ENCODE data around the gene ZNF672. TPM values are rescaled to one million over a fixed set of nuclear protein-coding genes. Genes with fewer than 3 reads are reported as not detected.
"Not testable (repeated sequence)": the region's sequence is repeated elsewhere in the genome, so short reads cannot be mapped to it uniquely, and the experiment has no call there.

The ZNF672 gene
- total RNA-seq, 2 experiments from 2014 or later: 39.5 to 49.4 TPM

DNA sequence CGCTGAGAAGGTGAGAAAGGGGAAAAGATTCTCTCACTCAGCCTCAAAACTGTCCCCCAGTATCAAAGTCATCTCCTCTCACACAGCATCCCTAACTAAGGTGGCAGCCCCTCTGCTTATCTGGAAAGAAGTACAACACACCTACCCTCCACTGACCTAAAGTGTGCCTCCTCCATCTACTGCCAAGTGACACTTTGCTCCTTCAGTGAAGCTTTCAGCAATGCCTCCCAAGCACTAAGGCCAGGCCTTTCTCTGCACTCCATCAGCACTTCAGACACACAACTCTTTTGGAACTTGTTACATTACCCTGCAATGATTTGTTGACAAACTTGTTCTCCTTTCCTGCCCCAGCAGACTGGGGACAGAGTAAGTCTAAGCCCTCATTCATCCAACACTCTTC lies 13.7 kb upstream of the ZNF672 start:
- peak overlapping the region; percentile 99 for H3K27ac Mint-ChIP-seq
- CTCF ChIA-PET: interaction anchor here (0.5 kb wide), 1 partner anchor 35 kb away, joined by 3 read pairs; no protein-coding TSS in a partner anchor

DNA sequence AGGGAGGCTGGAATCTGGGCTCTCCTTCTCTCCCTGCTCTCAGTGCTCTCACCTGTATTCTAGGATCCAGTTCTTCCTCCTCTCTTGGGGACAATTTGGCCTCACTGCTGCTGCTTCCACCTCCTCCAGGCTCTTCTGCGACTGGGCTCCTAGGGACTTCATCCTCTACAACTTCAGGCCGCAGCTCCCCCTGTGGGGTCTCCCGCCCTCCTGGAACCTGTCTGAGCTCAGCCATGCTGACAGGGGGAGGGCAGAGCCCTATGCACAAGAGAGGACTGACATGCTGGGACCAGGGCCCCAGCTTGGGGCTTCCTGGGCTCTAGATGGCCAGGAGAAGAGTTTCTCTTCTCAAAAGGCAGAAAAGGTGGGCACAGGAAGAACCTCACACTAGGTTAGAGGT lies 13.3 kb upstream of the ZNF672 start:
- Mint-ChIP-seq H3K36me3 (ENCODE audit: low read depth) (peaks cover 26% of the 10 kb centered on the region), H3K4me1 (peaks cover 66% of the 10 kb centered on the region), H3K27me3 (no peaks in the 10 kb centered on the region), H3K27ac (peak overlapping the region; percentile 99), H3K4me3 (peak overlapping the region; percentile 85), H3K9me3 (ENCODE audit: low read depth) (no peaks in the 10 kb centered on the region)
- DNase-seq (no peak), ATAC-seq (no peak)
- CTCF ChIA-PET: interaction anchor here (0.5 to 4.5 kb wide), 3 partner anchors 13 to 87 kb away, joined by 3 to 56 read pairs (median 4); partner anchors contain the start of gene ZNF672
- intact Hi-C loops (cut with DNase I, micrococcal nuclease): loop anchor here in 1 of 2 experiments (5.0 kb wide), 1 partner anchor 887 kb away; no protein-coding TSS in a partner anchor
- POLR2A ChIA-PET: interaction anchor here (0.6 to 3.7 kb wide), 3 partner anchors 13 to 303 kb away, joined by 3 to 29 read pairs (median 5); partner anchors contain the start of gene ZNF672

More for the DNA sequence above, 13.7 kb upstream of the ZNF672 start:
- ATAC-seq (no peak), DNase-seq (no peak)
- Mint-ChIP-seq H3K4me1 (peaks cover 70% of the 10 kb centered on the region), H3K27me3 (no peaks in the 10 kb centered on the region), H3K36me3 (ENCODE audit: low read depth) (peaks cover 26% of the 10 kb centered on the region), H3K9me3 (ENCODE audit: low read depth) (no peaks in the 10 kb centered on the region), H3K4me3 (peak overlapping the region; percentile 85)
- intact Hi-C loops (cut with DNase I, micrococcal nuclease): loop anchor here in 1 of 2 experiments (5.0 kb wide), 1 partner anchor 887 kb away; no protein-coding TSS in a partner anchor
- POLR2A ChIA-PET: interaction anchor here (3.7 kb wide), 1 partner anchor 14 kb away, joined by 29 read pairs; the partner anchor contains the start of gene ZNF672

DNA sequence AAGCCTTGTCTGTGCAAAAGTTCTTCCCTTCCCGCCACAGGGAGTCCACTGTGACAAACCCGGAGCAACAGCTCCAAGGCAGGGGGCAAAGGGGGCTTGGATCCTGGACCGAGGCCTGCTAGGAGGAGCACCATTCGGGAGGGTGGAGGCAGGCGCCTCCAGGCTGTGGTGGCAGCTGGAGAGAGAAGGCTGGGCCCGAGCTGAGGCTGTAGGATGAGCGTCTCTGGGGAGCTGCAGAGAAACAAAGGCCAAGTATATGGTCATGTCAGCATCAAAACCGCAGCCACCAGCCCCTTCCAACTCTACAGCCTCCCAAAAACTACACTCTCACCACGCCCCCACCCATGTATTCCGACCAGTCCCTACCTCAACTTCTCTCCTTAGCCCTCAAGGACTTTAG lies 12.9 kb upstream of the ZNF672 start:
- peak overlapping the region; percentile 85 for H3K4me3 Mint-ChIP-seq
- peaks cover 23% of the 10 kb centered on the region for H3K36me3 Mint-ChIP-seq (ENCODE audit: low read depth)
- peaks cover 63% of the 10 kb centered on the region for H3K4me1 Mint-ChIP-seq
- no peaks in the 10 kb centered on the region for H3K9me3 Mint-ChIP-seq (ENCODE audit: low read depth)
- DNase-seq (no peak), ATAC-seq (no peak)
- H3K27ac Mint-ChIP-seq: peak overlapping the region; percentile 99
- ChIA-PET POLR2A (interaction anchor here (0.6 to 3.7 kb wide), 4 partner anchors 13 to 303 kb away, joined by 3 to 29 read pairs (median 8); partner anchors contain the start of genes ZNF672 and ZNF692), CTCF (interaction anchor here (0.8 to 4.5 kb wide), 4 partner anchors 9 to 87 kb away, joined by 3 to 56 read pairs (median 4); partner anchors contain the start of gene ZNF672)
- intact Hi-C loops (cut with DNase I, micrococcal nuclease): no loop called here
- no peaks in the 10 kb centered on the region for H3K27me3 Mint-ChIP-seq

DNA sequence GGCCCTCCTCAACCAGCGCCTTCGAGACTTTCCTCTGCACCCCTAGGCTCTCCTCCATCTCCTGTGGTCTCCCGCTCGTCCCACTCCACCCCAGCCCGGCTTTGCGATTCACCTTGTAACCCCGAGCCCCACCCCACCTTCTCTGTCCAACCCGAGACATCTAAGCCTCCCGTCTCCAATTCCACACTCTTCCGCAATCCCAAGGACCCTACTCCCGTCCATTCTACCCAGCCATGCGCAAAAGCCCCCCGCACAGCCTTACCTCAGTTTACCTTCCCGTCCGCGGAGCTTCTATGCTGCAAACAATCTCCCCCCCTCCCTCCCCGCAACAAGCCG lies 12.5 kb upstream of the ZNF672 start:
- Mint-ChIP-seq H3K4me1 (peaks cover 59% of the 10 kb centered on the region), H3K4me3 (peak overlapping the region; percentile 85), H3K9me3 (ENCODE audit: low read depth) (no peaks in the 10 kb centered on the region), H3K36me3 (ENCODE audit: low read depth) (peaks cover 19% of the 10 kb centered on the region), H3K27me3 (no peaks in the 10 kb centered on the region), H3K27ac (peak overlapping the region; percentile 99)
- intact Hi-C loops (cut with DNase I, micrococcal nuclease): no loop called here
- ATAC-seq (peak; percentile 10), DNase-seq (no peak)
- CTCF ChIA-PET: interaction anchor here (0.7 to 4.5 kb wide), 8 partner anchors 9 to 88 kb away, joined by 3 to 56 read pairs (median 4); partner anchors contain the start of genes ZNF672 and ZNF692
- POLR2A ChIA-PET: interaction anchor here (0.6 to 3.7 kb wide), 5 partner anchors 12 to 136 kb away, joined by 3 to 29 read pairs (median 7); partner anchors contain the start of genes ZNF672 and ZNF692

DNA sequence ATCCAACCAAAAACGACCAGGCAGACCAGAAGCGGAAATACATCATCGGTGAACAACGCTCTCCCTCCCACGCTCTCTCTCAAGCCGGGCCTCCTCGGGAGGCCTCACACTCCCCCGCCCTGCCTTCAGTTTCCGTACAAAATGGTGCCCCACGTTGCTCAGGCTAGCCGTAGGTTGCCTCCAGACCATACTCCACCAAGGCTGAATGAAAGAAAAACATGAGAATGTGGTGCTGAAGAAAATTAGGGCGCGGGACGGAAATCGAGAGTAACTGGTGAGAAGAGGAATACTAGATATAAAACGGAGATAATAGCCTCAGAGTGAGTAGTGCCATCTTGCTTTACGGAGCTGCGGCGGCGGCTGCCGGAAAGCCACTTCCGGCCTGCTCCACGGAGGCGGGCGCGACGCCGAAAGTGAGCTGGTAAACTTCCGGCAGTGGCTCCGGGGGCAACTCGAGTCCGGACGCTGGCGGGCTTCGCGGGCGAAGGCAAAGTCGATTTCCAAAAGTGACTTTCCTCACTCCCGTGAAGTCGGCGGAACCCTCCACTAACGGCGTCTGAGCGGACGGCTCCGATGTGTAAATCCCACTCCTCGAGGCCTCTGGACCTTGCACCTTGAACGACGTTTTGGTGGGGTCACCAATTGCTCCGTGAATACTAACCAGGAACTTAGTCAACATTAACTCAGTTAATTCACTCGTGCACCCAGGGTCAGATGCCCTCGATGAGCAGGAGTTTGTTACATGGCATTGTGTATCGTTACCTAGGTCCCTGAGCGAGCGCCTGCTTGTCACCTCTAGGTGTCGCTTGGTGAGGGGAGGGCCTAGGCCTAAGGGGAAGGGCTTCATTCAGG lies 11.9 kb upstream of the ZNF672 start, which contains the start of gene SH3BP5L:
Gene SH3BP5L, minus strand, starts transcription at position 7 of the 852 bp plus-strand sequence. CDS start 980 bp downstream, outside the sequence.
- Mint-ChIP-seq H3K36me3 (ENCODE audit: low read depth) (peaks cover 13% of the 10 kb centered on the region), H3K27ac (peak within 1 kb of the TSS; percentile 99), H3K4me3 (peak within 1 kb of the TSS; percentile 85), H3K4me1 (peaks cover 53% of the 10 kb centered on the region), H3K9me3 (ENCODE audit: low read depth) (no peaks in the 10 kb centered on the region), H3K27me3 (no peaks in the 10 kb centered on the region)
- CTCF ChIA-PET: interaction anchor here (0.7 to 4.5 kb wide), 9 partner anchors 10 to 724 kb away, joined by 3 to 56 read pairs (median 5); partner anchors contain the start of genes ZNF672 and ZNF692
- intact Hi-C loops (cut with DNase I, micrococcal nuclease): loop anchor here (1.0 kb wide), 5 partner anchors 12 to 80 kb away; partner anchors contain the start of genes PGBD2 (in 2 of the 2), ZNF672 (in 2 of the 2) and ZNF692 (in 1 of the 2)
- DNase-seq (peak; percentile 95), ATAC-seq (peak; percentile 92)
- POLR2A ChIA-PET: interaction anchor here (0.6 to 3.7 kb wide), 6 partner anchors 12 to 201 kb away, joined by 3 to 29 read pairs (median 6); partner anchors contain the start of genes ZNF672 and ZNF692

DNA sequence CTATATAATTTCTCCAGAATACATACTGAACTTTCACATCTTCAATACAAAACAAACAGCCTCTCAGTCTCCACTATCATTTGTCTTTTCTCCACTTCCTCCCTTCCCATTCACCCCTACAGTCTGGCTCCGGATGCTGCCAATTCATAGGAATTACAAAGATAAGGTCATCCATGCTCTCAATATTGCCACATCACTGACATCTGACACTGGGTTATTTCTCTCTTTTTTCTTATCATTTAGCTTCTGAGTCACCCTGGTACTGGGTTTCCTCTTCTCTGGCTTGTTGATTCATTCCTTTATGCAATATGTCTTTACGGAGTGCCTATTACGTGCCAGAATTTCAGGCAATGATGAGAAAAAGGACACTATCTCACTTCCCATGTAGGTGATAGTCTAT lies 9.2 kb upstream of the ZNF672 start:
- intact Hi-C loops (cut with DNase I, micrococcal nuclease): no loop called here
- DNase-seq (no peak), ATAC-seq (no peak)
- no peak overlapping the region for H3K4me3 Mint-ChIP-seq
- H3K4me1 Mint-ChIP-seq: peaks cover 26% of the 10 kb centered on the region
- H3K27me3 Mint-ChIP-seq: no peaks in the 10 kb centered on the region
- no peaks in the 10 kb centered on the region for H3K9me3 Mint-ChIP-seq (ENCODE audit: low read depth)
- no peak overlapping the region for H3K27ac Mint-ChIP-seq
- POLR2A ChIA-PET: interaction anchor here (1.3 kb wide), 1 partner anchor 9 kb away, joined by 6 read pairs; the partner anchor contains the start of gene ZNF672
- CTCF ChIA-PET: interaction anchor here (2.9 to 4.5 kb wide), 2 partner anchors 9 to 13 kb away, joined by 14 to 56 read pairs; partner anchors contain the start of gene ZNF672
- peaks cover 10% of the 10 kb centered on the region for H3K36me3 Mint-ChIP-seq (ENCODE audit: low read depth)

DNA sequence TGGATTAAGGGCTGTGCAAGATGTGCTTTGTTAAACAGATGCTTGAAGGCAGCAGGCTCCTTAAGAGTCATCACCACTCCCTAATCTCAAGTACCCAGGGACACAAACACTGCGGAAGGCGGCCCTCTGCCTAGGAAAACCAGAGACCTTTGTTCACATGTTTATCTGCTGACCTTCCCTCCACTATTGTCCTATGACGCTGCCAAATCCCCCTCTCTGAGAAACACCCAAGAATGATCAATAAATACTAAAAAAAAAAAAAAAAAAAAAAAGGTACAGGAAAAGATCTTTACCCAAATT lies 7.4 kb upstream of the ZNF672 start:
- H3K4me3 Mint-ChIP-seq; intact Hi-C loops (cut with DNase I, micrococcal nuclease); H3K27ac Mint-ChIP-seq; H3K36me3 Mint-ChIP-seq (ENCODE audit: low read depth); H3K9me3 Mint-ChIP-seq (ENCODE audit: low read depth); POLR2A ChIA-PET; ATAC-seq; DNase-seq; H3K27me3 Mint-ChIP-seq: not testable (repeated sequence)
- CTCF ChIA-PET: interaction anchor here (1.0 kb wide), 1 partner anchor 24 kb away, joined by 4 read pairs; no protein-coding TSS in a partner anchor
- H3K4me1 Mint-ChIP-seq: peaks cover 12% of the 10 kb centered on the region

DNA sequence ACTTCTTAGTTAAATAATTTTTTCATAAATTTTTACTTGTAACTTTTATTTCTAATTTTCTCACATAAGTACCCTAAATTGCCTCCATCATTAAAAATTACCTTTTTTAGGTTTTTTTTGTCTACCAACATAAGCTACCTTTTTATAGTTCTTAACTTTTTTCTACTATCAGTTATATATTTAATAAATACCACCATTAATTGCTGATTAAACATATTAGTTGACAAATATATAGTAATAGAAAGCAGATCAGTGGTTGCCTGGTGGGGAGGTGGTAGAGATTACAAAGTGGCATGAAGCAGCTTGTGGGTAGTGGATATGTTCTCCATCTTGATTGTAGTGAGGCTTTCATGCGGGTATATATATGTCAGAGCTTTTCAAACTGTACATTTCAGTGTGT lies 6.2 kb upstream of the ZNF672 start:
- POLR2A ChIA-PET: no interaction called here
- CTCF ChIA-PET: no interaction called here

DNA sequence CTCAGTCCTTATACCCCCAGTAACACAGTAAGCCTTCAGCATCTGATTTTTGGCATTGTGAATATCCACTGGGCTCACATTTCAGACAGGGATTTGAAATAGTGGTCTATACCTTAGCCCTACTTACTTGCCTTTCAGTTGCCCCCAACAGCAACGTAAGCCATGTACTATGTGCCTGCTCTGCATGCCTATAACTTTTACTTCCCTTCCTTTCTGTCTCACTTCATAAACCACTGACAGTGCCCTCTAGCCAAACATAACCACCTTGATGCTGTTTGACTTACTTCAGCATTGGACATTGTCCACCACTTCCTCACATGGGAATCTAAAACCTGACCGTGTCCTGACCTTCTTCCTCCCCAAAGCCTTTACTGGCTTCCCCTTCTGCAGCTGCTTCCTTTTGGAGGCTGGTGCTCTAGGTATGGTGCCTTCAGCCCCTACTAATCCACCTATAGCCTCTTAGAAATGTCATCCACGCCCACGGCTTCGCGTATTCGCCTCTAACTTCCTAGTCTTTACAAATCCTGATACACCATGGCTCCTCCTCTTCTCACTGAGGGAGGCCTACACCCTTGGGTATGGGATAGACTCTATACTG lies 3.6 kb upstream of the ZNF672 start:
- Mint-ChIP-seq H3K4me3 (no peak overlapping the region), H3K27ac (no peak overlapping the region), H3K36me3 (ENCODE audit: low read depth) (peaks cover 3% of the 10 kb centered on the region), H3K4me1 (peaks cover 4% of the 10 kb centered on the region), H3K27me3 (no peaks in the 10 kb centered on the region), H3K9me3 (ENCODE audit: low read depth) (no peaks in the 10 kb centered on the region)
- POLR2A ChIA-PET: no interaction called here
- CTCF ChIA-PET: no interaction called here
- intact Hi-C loops (cut with DNase I, micrococcal nuclease): no loop called here
- ATAC-seq (no peak), DNase-seq (peak; percentile 42)

More for the DNA sequence above, 6.2 kb upstream of the ZNF672 start:
- H3K27ac Mint-ChIP-seq: no peak overlapping the region
- no peak for ATAC-seq
- no peak for DNase-seq
- intact Hi-C loops (cut with DNase I, micrococcal nuclease): no loop called here
- H3K4me1 Mint-ChIP-seq: peaks cover 9% of the 10 kb centered on the region
- no peak overlapping the region for H3K4me3 Mint-ChIP-seq
- no peaks in the 10 kb centered on the region for H3K36me3 Mint-ChIP-seq (ENCODE audit: low read depth)
- H3K27me3 Mint-ChIP-seq: no peaks in the 10 kb centered on the region
- no peaks in the 10 kb centered on the region for H3K9me3 Mint-ChIP-seq (ENCODE audit: low read depth)

DNA sequence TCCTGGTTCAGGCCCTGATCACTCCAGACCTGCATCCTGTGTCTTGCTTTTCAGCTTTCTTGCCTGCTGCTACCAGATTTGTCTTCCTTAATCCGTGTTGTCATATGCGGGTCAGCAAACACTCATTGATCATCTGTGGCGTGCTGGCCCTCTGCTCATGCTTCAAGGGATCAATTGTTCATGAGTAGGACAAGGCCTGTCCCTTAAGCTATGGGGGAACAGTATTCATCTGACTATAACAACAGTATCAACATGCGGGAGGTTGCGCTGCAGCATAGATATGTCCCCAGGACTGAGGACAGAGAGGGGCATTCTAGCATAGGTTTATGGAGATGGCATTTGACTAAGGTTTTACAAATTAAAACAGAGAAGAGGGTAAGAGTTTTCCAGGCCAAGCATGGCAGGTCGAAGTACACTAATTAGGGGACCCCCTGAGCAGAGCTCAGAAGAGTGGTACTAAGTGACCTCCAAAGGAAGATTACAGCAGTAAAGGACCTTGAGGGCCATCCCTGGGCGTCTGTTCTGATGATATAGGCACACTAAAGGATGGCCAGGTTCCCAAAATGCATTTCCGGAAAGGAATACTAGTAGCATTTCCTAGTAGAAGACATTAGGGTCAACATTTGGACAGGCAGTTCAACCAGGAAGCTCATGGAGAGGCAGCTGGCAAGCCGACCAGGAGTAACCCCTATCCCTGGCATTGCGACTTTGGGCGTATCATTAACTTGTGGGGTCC lies 811 bp upstream of the ZNF672 start:
- no peak for ATAC-seq
- intact Hi-C loops (cut with DNase I, micrococcal nuclease): loop anchor here in 1 of 2 experiments (1.0 kb wide), 1 partner anchor 69 kb away; the partner anchor contains the start of gene PGBD2
- no peaks in the 10 kb centered on the region for H3K27me3 Mint-ChIP-seq
- no peak overlapping the region for H3K27ac Mint-ChIP-seq
- POLR2A ChIA-PET: interaction anchor here (0.8 to 2.9 kb wide), 5 partner anchors 8 to 25 kb away, joined by 5 to 29 read pairs (median 11); partner anchors contain the start of genes SH3BP5L and ZNF692
- H3K4me3 Mint-ChIP-seq: no peak overlapping the region
- H3K9me3 Mint-ChIP-seq (ENCODE audit: low read depth): no peaks in the 10 kb centered on the region
- no peak for DNase-seq
- H3K4me1 Mint-ChIP-seq: peaks cover 24% of the 10 kb centered on the region
- CTCF ChIA-PET: interaction anchor here (0.8 to 4.6 kb wide), 7 partner anchors 8 to 36 kb away, joined by 3 to 56 read pairs (median 3); partner anchors contain the start of genes SH3BP5L and ZNF692
- H3K36me3 Mint-ChIP-seq (ENCODE audit: low read depth): peaks cover 9% of the 10 kb centered on the region

Data from activated CD4-positive, alpha-beta T cell treated with anti-CD3 and anti-CD28 coated beads for 36 hours (primary cell).